Measurements from ENCODE around the gene IQCH. TPM values are rescaled to one million over a fixed set of nuclear protein-coding genes. Genes with fewer than 3 reads are reported as not detected.

IQCH gene
- total and polyA plus RNA-seq, 9 of the 15 experiments (the other 6 are each of a cell fraction or from before 2014, with no cell fraction given), result 1.8 to 3.9 (median 2.7) TPM

DNA sequence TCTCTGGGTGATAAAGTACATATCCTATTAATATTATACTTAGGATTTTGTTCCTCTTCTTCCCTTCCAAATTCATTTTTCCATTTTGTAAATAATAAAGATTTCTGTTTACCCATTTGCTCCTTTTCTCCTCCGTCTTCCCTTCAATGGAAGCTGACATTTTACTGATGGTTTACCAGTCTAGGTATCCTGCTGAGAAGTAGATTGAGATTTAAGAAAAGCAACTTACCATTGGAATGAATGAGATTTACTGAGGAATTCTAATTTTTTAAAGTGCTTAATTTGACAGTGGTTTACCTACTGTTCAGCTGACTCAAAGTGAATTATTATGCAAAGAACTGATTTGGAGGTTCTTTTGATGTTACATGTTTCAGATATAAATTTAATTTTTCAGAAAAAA lies 268.7 kb downstream of the IQCH start (continued):
- no peak for TF ChIP-seq CBFB (CRISPR knock-in tag; IDR thresholded peaks at IDR 0.05)
- no peak for TF ChIP-seq BRD4 (IDR thresholded peaks at IDR 0.05)
- no peak for TF ChIP-seq MAFK (IDR thresholded peaks at IDR 0.05; ENCODE audit: low read length)
- TF ChIP-seq JUND (IDR thresholded peaks at IDR 0.05; ENCODE audit: borderline replicate concordance, low read depth, low read length), result no peak
- TF ChIP-seq JUND (tag; IDR thresholded peaks at IDR 0.05; ENCODE audit: borderline replicate concordance, low read depth, low read length), result no peak
- TF ChIP-seq ZNF589 (CRISPR knock-in tag; IDR thresholded peaks at IDR 0.05; ENCODE audit: low read depth), result no peak
- TF ChIP-seq FOXM1 (IDR thresholded peaks at IDR 0.05; ENCODE audit: low read depth), result no peak
- no peak for TF ChIP-seq FOXM1 (CRISPR knock-in tag; IDR thresholded peaks at IDR 0.05; ENCODE audit: low read depth)
- TF ChIP-seq, protein P1, sequence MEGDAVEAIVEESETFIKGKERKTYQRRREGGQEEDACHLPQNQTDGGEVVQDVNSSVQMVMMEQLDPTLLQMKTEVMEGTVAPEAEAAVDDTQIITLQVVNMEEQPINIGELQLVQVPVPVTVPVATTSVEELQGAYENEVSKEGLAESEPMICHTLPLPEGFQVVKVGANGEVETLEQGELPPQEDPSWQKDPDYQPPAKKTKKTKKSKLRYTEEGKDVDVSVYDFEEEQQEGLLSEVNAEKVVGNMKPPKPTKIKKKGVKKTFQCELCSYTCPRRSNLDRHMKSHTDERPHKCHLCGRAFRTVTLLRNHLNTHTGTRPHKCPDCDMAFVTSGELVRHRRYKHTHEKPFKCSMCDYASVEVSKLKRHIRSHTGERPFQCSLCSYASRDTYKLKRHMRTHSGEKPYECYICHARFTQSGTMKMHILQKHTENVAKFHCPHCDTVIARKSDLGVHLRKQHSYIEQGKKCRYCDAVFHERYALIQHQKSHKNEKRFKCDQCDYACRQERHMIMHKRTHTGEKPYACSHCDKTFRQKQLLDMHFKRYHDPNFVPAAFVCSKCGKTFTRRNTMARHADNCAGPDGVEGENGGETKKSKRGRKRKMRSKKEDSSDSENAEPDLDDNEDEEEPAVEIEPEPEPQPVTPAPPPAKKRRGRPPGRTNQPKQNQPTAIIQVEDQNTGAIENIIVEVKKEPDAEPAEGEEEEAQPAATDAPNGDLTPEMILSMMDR (IDR thresholded peaks at IDR 0.05 in 2 of 3, conservative IDR thresholded peaks at IDR 0.05 in 1 of 3; ENCODE audit: insufficient read depth in 2 of 3, low read depth in 1 of 3, low read length in 3 of 3), result no peak
- TF ChIP-seq ZC3H8 (IDR thresholded peaks at IDR 0.05), result no peak
- no peak for TF ChIP-seq HNRNPLL (IDR thresholded peaks at IDR 0.05; ENCODE audit: low read depth, low read length, poor library complexity, severe bottlenecking)
- TF ChIP-seq SETDB1 (IDR thresholded peaks at IDR 0.05; ENCODE audit: low read length), result no peak
- TF ChIP-seq, protein P2, sequence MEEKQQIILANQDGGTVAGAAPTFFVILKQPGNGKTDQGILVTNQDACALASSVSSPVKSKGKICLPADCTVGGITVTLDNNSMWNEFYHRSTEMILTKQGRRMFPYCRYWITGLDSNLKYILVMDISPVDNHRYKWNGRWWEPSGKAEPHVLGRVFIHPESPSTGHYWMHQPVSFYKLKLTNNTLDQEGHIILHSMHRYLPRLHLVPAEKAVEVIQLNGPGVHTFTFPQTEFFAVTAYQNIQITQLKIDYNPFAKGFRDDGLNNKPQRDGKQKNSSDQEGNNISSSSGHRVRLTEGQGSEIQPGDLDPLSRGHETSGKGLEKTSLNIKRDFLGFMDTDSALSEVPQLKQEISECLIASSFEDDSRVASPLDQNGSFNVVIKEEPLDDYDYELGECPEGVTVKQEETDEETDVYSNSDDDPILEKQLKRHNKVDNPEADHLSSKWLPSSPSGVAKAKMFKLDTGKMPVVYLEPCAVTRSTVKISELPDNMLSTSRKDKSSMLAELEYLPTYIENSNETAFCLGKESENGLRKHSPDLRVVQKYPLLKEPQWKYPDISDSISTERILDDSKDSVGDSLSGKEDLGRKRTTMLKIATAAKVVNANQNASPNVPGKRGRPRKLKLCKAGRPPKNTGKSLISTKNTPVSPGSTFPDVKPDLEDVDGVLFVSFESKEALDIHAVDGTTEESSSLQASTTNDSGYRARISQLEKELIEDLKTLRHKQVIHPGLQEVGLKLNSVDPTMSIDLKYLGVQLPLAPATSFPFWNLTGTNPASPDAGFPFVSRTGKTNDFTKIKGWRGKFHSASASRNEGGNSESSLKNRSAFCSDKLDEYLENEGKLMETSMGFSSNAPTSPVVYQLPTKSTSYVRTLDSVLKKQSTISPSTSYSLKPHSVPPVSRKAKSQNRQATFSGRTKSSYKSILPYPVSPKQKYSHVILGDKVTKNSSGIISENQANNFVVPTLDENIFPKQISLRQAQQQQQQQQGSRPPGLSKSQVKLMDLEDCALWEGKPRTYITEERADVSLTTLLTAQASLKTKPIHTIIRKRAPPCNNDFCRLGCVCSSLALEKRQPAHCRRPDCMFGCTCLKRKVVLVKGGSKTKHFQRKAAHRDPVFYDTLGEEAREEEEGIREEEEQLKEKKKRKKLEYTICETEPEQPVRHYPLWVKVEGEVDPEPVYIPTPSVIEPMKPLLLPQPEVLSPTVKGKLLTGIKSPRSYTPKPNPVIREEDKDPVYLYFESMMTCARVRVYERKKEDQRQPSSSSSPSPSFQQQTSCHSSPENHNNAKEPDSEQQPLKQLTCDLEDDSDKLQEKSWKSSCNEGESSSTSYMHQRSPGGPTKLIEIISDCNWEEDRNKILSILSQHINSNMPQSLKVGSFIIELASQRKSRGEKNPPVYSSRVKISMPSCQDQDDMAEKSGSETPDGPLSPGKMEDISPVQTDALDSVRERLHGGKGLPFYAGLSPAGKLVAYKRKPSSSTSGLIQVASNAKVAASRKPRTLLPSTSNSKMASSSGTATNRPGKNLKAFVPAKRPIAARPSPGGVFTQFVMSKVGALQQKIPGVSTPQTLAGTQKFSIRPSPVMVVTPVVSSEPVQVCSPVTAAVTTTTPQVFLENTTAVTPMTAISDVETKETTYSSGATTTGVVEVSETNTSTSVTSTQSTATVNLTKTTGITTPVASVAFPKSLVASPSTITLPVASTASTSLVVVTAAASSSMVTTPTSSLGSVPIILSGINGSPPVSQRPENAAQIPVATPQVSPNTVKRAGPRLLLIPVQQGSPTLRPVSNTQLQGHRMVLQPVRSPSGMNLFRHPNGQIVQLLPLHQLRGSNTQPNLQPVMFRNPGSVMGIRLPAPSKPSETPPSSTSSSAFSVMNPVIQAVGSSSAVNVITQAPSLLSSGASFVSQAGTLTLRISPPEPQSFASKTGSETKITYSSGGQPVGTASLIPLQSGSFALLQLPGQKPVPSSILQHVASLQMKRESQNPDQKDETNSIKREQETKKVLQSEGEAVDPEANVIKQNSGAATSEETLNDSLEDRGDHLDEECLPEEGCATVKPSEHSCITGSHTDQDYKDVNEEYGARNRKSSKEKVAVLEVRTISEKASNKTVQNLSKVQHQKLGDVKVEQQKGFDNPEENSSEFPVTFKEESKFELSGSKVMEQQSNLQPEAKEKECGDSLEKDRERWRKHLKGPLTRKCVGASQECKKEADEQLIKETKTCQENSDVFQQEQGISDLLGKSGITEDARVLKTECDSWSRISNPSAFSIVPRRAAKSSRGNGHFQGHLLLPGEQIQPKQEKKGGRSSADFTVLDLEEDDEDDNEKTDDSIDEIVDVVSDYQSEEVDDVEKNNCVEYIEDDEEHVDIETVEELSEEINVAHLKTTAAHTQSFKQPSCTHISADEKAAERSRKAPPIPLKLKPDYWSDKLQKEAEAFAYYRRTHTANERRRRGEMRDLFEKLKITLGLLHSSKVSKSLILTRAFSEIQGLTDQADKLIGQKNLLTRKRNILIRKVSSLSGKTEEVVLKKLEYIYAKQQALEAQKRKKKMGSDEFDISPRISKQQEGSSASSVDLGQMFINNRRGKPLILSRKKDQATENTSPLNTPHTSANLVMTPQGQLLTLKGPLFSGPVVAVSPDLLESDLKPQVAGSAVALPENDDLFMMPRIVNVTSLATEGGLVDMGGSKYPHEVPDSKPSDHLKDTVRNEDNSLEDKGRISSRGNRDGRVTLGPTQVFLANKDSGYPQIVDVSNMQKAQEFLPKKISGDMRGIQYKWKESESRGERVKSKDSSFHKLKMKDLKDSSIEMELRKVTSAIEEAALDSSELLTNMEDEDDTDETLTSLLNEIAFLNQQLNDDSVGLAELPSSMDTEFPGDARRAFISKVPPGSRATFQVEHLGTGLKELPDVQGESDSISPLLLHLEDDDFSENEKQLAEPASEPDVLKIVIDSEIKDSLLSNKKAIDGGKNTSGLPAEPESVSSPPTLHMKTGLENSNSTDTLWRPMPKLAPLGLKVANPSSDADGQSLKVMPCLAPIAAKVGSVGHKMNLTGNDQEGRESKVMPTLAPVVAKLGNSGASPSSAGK (IDR thresholded peaks at IDR 0.05), result no peak

All from K562 (cell line).